ENCODE data around the gene KIAA0040. TPM values are rescaled to one million over a fixed set of nuclear protein-coding genes. Genes with fewer than 3 reads are reported as not detected.

Gene KIAA0040
- total RNA-seq, 1 donor from 2014 or later: 7.3 TPM

GRCh38 chr1:175171036-175171913 lies 21.3 kb downstream of the KIAA0040 start:
- Mint-ChIP-seq H3K9me3 (no peaks in the 10 kb centered on the region), H3K27ac (no peak overlapping the region), H3K27me3 (no peaks in the 10 kb centered on the region), H3K4me3 (no peak overlapping the region), H3K36me3 (peaks cover 5% of the 10 kb centered on the region), H3K4me1 (ENCODE audit: unreplicated experiment) (peaks cover 11% of the 10 kb centered on the region)
- TF ChIP-seq CTCF (conservative IDR thresholded peaks at IDR 0.05): no peak
- no peak for DNase-seq (ENCODE audit: extremely low spot score, unreplicated experiment)

GRCh38 chr1:175169286-175170018 lies 23.1 kb downstream of the KIAA0040 start:
- no peak for DNase-seq (ENCODE audit: extremely low spot score, unreplicated experiment)
- Mint-ChIP-seq H3K36me3 (peaks cover 5% of the 10 kb centered on the region), H3K27me3 (no peaks in the 10 kb centered on the region), H3K4me3 (no peak overlapping the region), H3K9me3 (no peaks in the 10 kb centered on the region), H3K27ac (no peak overlapping the region), H3K4me1 (ENCODE audit: unreplicated experiment) (peaks cover 11% of the 10 kb centered on the region)
- no peak for TF ChIP-seq CTCF (conservative IDR thresholded peaks at IDR 0.05)

GRCh38 chr1:175168782-175169181 lies 23.8 kb downstream of the KIAA0040 start:
- no peak for TF ChIP-seq CTCF (conservative IDR thresholded peaks at IDR 0.05)
- no peaks in the 10 kb centered on the region for H3K9me3 Mint-ChIP-seq
- peaks cover 11% of the 10 kb centered on the region for H3K4me1 Mint-ChIP-seq (ENCODE audit: unreplicated experiment)
- H3K27ac Mint-ChIP-seq: no peak overlapping the region
- H3K4me3 Mint-ChIP-seq: no peak overlapping the region
- DNase-seq (ENCODE audit: extremely low spot score, unreplicated experiment): no peak
- H3K36me3 Mint-ChIP-seq: peaks cover 5% of the 10 kb centered on the region
- no peaks in the 10 kb centered on the region for H3K27me3 Mint-ChIP-seq

GRCh38 chr1:175167861-175168260 lies 24.7 kb downstream of the KIAA0040 start:
- DNase-seq (ENCODE audit: extremely low spot score, unreplicated experiment): no peak
- Mint-ChIP-seq H3K9me3 (no peaks in the 10 kb centered on the region), H3K27me3 (no peaks in the 10 kb centered on the region), H3K4me3 (no peak overlapping the region), H3K4me1 (ENCODE audit: unreplicated experiment) (peaks cover 11% of the 10 kb centered on the region), H3K27ac (no peak overlapping the region), H3K36me3 (peaks cover 5% of the 10 kb centered on the region)
- no peak for TF ChIP-seq CTCF (conservative IDR thresholded peaks at IDR 0.05)

GRCh38 chr1:175166746-175167145 lies 25.8 kb downstream of the KIAA0040 start:
- no peak for DNase-seq (ENCODE audit: extremely low spot score, unreplicated experiment)
- Mint-ChIP-seq H3K27me3 (no peaks in the 10 kb centered on the region), H3K4me1 (ENCODE audit: unreplicated experiment) (peaks cover 7% of the 10 kb centered on the region), H3K27ac (no peak overlapping the region), H3K36me3 (peaks cover 5% of the 10 kb centered on the region), H3K4me3 (no peak overlapping the region), H3K9me3 (no peaks in the 10 kb centered on the region)
- no peak for TF ChIP-seq CTCF (conservative IDR thresholded peaks at IDR 0.05)
